GM19025 (cell line): ENCODE results near the gene AFF1.
A peak's percentile ranks its signal among the peaks of the same experiment; 100 is the strongest.
"Not testable (repeated sequence)": the region's sequence is repeated elsewhere in the genome, so short reads cannot be mapped to it uniquely, and the experiment has no call there.

Experiments used
- ATAC-seq: cut with Tn5 transposase; IDR thresholded peaks from one replicate; pipeline ENCODE4 v1.9.1; 2021; ENCODE audit warnings: mild to moderate bottlenecking, low read depth, moderate library complexity; ENCODE audit not compliant: unreplicated experiment

AFF1 gene

DNA sequence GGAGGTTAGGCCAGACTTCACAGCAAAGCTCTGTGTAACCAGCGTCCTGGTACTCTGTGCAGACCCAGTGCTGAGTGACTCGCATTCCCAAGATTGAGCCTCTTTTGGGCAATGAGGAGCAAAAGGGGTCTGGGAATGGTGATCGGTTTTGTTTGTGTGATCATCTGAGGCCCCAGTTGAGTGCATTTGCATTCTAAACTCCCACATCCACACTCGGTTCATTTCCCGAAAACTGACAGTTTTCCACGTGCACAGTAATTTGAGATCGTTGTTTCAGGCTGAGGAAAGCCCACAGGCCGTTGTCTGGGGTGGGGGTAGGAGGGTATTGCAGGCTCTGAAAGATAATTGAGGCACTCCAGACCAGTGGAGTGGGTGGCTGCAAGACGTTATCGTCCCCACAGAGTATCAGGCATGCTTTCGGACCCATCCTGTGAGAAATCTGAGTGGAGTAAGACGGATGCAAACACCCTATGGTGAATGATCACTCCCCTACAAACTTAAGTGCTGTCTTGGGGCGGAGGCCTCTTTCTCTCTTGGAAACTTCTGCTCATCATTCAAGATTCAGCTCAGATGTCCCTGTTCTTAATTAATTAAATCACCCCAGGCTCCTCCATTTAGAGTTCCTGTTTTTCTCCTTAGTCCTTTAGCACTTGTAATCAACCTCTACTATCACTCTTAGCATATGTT is 96.1 kb downstream of the AFF1 start:
- ATAC-seq = no peak

- ATAC-seq = no peak
These were observed 97.1 kb downstream of the AFF1 start for GRCh38 chr4:87031920-87032319.

- no peak for ATAC-seq
These were observed 98.2 kb downstream of the AFF1 start for GRCh38 chr4:87032884-87033533.

DNA sequence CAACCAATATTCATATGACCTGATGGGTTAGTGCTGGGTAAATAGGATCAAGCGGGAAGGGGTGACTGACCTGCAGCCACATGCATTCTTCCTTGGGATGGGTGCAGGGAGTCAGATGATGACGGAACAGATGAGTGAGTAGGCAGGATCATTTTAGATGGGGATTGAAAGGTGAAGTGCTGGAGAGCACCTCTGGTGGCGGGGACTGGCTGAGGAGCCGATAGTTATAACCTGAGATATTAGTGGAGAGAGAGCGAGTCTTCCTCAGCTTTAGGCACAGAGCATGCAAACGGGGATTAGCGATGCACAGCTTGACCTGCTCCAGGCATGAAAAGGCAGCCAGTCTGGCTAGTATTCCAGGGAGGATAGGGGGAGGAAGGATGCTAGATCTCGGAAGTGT is 99.1 kb downstream of the AFF1 start:
- no peak for ATAC-seq

GRCh38 chr4:87034527-87034926 is 99.7 kb downstream of the AFF1 start:
- no peak for ATAC-seq

DNA sequence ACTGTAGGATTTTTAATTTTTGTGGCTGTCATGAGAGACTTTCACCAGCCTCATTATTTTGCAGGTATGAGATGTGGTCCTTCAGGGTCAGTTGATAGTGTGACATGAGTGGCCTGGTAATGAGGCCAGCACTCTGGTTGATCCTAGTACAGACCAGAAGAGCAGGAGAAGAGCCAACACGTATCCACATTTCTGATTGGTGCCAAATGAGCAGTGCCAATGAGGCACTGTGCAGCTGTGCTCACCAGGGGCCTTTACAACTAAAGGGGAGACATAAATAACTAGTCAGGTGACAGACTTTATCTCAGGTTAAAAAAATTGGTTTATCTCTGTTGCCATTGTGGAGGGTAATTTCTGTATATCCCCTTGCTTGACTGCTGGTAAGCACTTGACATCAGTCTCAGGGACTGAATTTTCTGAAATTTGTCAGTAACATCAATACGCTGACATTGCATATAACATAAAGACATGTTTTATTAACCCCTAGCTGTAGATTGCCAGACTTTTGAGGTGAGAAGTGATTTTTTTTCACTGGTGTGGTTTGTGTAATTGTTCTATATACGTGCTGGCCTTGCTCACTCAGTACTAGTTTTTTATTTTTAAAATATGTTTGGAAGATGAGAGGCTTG is 101.2 kb downstream of the AFF1 start:
- no peak for ATAC-seq

GRCh38 chr4:87036713-87037112 is 101.9 kb downstream of the AFF1 start:
- ATAC-seq = no peak

- ATAC-seq = not testable (repeated sequence)
These were observed 102.4 kb downstream of the AFF1 start for GRCh38 chr4:87037171-87037570.

GRCh38 chr4:87037671-87038334 is 103.0 kb downstream of the AFF1 start:
- ATAC-seq = no peak

DNA sequence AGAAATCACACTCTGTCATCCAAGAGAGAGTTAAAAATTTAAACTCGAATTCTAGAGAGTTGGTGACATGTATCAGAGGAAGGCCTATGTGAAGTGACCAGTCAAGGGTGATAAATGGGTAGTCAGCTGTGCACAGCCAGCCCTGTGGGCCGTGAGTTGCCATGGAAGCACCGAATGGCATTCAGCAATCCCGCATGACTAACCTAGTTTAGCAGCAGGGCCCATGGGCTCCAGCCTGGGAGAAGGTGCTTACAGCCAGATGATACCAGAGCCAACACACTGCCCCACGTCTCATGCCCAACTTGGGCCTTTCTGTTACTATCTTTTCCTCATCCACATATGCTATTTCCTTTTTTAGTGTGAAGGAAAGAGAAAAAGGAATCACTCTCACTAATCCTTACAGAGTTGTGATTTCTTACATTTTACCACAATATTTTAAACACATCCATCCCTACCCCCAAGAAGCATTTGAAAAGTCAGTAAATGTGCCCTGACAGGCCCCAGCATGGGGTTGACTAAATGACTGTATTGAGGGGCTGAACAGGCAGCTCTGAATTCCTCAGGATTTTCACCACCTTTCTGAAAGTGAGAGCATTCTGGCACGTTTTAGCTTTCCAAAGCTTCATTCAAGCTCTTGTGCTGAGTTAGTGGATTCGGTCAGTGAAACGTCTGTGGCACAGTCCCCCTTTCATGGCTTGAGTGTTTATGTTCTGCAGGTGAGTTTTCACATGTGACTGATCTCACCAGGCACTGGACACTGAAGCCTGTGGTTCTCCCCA is 104.2 kb downstream of the AFF1 start:
- ATAC-seq = no peak

GRCh38 chr4:87041141-87041540 is 106.3 kb downstream of the AFF1 start:
- ATAC-seq = no peak

DNA sequence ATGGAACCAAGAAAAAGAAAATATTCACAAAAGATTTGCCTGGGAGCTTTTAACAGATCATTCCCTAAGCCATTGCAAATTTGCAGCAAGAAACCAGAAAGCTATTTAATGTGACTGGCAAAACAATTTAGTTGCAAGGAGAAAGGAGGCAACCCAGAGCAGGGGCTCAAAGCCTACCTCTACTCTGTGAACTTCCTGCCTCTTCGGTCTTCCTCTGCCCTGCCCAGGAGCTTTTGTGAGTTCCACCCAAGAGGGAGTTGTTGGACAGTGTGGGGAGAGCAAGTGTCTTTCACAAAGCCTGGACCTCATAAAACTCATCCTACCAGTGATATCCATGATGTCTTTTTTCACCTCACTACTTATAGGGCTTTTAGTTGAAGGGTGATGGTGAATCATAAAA is 107.4 kb downstream of the AFF1 start:
- no peak for ATAC-seq

GRCh38 chr4:87042986-87043820 is 108.4 kb downstream of the AFF1 start:
- ATAC-seq = peak; percentile 35

GRCh38 chr4:87044511-87045233 is 109.9 kb downstream of the AFF1 start:
- ATAC-seq = no peak

DNA sequence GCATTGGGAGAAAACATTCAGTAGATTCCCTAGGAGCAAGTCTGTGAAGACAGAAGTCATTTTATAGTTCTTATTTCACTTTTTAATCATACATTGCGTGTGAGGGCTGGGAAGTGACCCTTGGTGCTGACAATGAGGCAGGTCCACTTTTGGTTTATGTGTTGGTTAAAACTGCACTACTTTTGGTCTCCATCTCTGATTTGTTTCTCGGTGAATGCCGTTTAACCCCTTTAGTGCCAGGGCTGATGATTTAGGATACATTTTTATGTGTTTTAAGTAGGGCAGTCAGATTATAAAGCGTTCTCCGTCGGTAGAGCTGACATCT is 110.4 kb downstream of the AFF1 start:
- ATAC-seq = no peak

DNA sequence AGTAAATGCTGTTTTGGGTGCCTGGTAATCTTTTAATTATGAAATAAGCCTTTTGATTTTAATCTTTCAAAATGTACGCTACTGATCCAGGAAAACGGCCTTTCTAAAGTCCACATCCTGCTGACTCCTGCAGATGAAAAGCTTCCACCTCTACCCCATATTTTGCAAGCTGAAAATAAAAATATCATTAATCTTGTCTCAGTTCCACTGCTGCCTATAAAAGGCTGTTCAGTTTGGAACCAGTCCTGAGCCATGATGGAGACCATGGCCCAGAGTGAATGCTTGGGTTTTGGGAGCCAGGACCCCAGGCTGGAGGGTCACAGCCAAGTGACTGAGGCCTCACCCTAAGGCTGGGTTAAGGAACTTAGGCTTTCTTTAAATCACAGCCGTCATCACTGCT is 110.8 kb downstream of the AFF1 start:
- ATAC-seq = no peak

- no peak for ATAC-seq
These were observed 111.3 kb downstream of the AFF1 start for GRCh38 chr4:87046121-87046551.

GRCh38 chr4:87047281-87047798 is 112.5 kb downstream of the AFF1 start:
- no peak for ATAC-seq

DNA sequence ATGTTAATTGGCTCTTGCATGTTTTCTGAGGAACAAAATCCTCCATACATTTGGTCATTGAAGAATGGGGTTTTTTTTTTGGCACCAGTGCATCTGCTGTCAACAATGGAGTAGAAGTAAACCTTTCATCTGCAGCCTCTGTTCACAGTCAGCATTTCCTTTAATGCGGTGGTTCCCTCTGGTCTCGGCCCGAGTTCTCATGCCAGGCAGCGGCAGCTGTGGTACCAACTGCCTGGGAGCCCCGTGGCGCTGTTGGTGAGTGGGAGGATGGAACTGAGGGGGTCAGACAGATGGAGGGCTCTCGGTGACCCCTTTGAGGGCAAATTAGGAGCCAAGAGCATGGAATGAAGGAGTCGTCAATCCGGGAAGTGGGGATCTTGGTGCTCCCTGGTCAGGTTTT is 114.7 kb downstream of the AFF1 start:
- ATAC-seq = no peak
